Liver (tissue), 2 donors: Measurements from ENCODE around the gene POU3F3.

Source experiments
- CTCF ChIP-seq: fragments of 150-350 bp; IDR thresholded peaks from 2 replicates; pipeline ENCODE4 v1.5.1; 2017; ENCODE audit warnings: improper control_type of control experiment, low read depth, low read length; ENCODE audit not compliant: missing input control
- YY1 ChIP-seq: IDR thresholded peaks from 2 replicates; pipeline ENCODE4 v1.6.1; 2016; ENCODE audit warnings: antibody characterized with exemption, mild to moderate bottlenecking
- TF ChIP-seq, protein P1 (sequence below): IDR thresholded peaks from 2 replicates; pipeline ENCODE4 v1.6.1; 2016; ENCODE audit warnings: antibody characterized with exemption, mild to moderate bottlenecking
- donor health status: healthy.

GRCh38 chr2:104867813-104868504 is 14.0 kb downstream of the POU3F3 start:
- TF ChIP-seq CTCF = no peak
- TF ChIP-seq, protein P1, sequence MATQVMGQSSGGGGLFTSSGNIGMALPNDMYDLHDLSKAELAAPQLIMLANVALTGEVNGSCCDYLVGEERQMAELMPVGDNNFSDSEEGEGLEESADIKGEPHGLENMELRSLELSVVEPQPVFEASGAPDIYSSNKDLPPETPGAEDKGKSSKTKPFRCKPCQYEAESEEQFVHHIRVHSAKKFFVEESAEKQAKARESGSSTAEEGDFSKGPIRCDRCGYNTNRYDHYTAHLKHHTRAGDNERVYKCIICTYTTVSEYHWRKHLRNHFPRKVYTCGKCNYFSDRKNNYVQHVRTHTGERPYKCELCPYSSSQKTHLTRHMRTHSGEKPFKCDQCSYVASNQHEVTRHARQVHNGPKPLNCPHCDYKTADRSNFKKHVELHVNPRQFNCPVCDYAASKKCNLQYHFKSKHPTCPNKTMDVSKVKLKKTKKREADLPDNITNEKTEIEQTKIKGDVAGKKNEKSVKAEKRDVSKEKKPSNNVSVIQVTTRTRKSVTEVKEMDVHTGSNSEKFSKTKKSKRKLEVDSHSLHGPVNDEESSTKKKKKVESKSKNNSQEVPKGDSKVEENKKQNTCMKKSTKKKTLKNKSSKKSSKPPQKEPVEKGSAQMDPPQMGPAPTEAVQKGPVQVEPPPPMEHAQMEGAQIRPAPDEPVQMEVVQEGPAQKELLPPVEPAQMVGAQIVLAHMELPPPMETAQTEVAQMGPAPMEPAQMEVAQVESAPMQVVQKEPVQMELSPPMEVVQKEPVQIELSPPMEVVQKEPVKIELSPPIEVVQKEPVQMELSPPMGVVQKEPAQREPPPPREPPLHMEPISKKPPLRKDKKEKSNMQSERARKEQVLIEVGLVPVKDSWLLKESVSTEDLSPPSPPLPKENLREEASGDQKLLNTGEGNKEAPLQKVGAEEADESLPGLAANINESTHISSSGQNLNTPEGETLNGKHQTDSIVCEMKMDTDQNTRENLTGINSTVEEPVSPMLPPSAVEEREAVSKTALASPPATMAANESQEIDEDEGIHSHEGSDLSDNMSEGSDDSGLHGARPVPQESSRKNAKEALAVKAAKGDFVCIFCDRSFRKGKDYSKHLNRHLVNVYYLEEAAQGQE = no peak
- TF ChIP-seq YY1 = no peak
